Fibroblast of skin of left quadriceps (primary cell): ENCODE results near the gene UIMC1.
"Not testable (repeated sequence)": the region's sequence is repeated elsewhere in the genome, so short reads cannot be mapped to it uniquely, and the experiment has no call there.

Source experiments
- DNase-seq, 2 experiments: peaks; one replicate each; pipeline ENCODE4 v3.0.0-alpha.2; 2013; ENCODE audit warnings: low read depth in 2 of 2

UIMC1 gene

DNA sequence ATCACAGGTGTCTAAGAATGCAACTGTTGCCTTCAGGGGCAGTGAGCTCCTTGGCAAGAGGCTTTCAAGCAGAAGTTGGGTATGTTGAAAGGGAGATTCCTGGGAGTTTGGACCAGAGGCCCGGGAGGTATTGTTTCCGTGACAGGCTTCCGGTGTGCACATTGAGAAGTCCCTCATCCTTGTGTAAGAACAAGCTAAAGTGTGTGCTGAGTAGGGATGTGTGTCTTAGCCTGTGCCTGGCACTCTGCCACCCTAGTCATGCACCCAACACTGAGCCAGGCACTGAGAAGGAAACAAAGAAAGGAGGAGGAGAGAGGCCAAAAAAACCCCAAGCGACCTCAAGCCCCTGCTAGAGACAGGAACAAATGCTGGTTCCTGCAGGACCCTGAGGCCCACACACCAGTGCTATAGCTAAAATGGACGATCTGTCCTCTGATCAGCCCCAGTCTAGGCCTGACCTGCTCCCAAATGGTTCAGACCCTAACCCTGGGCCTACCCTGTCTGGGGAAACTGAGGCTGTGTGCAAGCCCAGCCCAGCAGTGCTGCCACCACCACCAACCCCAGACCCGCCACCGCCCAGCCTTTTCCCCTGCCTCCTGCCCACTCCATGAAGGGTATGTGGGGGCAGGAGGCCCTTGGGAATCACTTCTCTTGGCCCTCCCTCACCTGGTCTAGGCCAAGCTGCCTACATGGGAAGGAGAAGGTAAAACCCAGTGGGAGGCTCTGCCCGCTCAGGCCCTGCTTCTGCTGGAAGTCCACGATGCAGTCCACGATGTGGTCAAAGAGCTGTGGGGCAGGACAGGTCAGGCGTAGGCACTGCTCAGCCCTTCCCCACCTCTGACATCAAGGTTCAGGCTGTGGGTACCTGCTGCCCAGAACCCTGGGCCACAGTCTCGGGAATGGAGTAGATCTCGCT is 120.0 kb downstream of the UIMC1 start:
- no peak for DNase-seq

DNA sequence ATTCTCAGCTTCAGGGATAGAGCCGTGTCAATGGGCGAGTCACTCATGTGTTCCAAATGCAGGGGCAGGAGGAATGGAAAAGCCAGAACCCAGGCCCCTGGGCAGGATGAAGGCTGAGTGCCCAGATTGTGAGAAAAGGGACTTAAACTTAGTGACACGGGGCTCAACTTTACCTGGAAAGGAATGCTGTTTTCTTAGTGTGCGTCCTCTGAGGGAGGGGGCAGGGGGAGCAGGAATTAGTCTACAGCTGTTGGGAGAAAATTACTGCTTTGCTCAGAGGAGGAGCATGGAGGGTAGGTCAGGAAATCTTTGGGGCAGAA is 122.0 kb downstream of the UIMC1 start:
- DNase-seq = no peak

DNA sequence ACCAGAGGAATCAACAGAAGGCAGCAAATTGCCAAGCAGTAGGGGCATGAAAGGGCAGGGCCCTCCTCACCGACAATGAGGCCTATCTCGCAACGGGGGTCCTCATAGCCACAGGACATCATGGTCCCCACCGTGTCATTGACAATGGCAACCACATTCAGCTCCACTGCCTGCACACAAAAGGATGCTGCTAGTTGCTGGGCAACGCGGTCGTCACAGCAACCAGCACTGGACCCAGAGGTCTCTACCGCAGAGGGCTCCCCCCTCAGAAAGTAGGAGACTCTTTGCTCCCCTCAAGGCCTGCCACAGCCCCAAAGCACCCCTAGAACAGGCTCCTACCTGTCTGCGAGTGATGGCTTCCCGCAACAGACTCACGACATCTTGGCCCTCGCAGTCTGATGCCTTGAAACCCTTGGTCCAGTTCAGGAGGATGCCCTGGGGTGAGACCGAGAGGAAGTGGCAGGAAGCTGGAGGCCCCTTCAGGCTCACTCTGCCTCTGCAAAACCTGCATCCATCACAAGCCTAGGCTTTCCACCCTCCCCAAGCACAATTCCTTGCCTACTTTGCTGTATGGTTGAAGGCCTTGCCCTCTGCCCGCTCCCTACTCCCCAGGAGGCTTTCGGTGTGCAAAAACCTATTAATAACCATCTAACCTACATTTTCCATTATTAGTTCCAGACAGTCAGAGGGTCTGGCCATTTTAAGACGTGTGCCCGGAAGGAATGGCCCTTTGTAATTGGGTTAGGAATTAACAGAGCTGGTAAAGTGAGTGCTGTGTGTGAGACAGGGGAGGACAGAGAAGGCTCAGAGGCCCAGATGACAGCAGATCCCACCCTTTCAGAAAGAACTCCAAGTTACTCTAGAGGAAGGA is 122.6 kb downstream of the UIMC1 start:
- DNase-seq = no peak

DNA sequence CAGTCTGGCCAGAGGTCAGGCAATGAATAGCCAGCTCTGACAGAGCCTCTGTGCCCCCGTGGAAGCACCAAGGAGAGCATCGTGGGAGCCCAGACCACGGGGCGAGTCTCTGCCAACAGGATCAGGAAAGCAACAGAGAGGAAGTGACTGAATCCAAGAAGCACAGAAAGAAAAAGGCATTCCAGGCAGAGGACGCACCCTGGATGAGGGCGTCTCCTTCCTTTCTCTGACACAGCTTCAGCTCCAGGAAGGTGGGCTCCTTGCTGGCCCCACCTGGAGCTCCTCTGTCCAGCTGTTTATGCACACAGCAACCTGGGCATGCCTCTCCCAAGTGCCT is 124.0 kb downstream of the UIMC1 start:
- DNase-seq = no peak

DNA sequence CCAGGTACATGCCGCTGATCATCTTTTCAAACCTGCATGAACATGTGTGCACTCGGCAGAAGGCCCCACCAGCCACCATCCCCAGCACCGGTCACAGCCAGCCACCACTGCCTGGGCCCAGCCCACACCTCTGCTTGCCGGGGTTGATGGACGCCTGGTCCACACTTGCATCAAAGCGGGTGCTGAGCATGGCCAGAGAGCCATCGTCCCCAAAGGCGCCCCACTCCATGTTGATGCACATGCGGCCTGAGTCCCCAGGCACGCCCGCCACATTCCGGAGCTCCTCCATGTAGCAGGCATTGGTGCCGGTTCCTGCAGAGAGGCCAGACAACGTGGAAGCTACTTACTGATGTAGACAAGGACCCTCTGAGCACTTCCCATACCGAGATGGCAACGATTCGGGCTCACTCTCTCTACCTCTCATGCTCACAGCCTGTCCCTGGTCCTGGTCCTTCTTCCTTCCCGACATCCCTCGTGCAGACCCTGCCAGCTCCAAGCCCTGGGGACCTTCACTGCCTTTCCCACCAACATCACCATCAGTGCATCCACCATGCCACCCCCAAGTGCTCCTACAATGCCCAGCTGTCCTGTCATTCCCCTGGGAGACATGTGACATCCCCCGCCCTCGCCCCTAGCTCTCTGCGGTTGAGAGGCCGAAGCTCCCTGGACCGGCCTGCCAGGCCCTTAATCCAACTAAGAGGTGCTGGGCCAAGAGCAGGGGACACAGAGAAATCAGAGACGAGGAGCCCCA is 124.6 kb downstream of the UIMC1 start:
- DNase-seq = no peak

DNA sequence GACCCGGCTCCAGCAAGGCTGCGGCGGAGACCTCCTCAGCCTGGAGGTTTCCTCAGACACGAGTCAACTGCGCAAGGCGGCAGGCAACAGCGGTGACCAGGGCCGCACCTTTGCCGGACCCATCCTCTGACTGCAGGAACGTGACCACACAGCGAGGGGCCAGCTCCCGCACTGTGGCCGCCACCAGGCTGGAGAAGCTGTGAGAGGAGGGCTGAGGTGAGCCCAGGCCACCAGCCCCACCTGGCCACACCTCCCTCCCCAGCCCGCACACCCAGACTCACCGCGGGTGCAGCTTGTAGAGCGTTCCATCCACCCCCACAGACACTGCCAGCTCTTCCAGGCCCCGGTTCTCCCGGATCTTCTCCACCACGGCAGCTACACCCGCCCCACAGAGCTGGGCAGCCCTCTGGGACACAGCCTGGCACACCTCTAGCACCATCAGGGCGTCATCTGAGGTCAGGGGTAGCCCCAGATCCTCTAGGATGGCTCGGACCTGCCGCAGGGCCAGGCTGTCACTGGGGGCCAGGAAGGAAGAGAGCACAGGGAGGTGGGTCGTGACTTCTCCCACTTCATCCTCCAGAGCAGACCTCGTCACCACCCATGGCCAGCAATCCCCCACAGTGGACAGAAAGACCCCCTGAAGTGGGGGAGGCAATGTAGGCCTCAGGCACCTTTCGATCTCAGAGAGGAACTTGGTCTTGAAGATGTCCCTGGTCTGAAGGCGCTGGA is 125.4 kb downstream of the UIMC1 start:
- no peak for DNase-seq

DNA sequence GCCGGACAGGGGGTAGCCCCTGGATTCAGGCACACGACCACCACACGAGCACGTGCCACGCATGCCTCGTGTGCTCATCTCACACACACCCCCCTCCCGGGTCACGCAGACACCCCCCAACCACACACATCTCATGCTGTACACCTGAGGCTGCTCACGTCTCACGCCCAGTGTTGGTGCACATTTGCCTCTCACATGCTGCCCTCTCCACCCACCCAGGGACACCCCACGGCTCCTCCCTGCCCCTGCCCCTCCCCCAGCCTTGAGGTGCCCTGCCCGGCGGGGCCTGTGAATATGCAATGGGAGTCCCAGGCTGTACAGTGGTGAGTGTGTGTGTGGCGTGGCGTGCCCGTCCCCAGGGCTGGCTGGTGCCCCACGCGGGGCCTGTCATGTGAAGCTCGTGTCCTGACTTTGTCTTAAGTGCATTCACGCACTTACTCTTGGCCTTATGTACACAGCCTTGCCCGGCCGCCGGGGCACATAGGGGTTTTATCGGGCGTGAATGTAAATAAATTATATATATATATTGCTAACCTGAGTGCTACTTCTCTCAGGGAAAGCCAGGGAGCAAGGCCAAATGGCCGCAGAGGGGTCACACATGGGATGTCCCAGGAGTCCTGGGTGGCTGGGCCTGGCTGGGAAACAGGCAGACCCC is 126.1 kb downstream of the UIMC1 start:
- no peak for DNase-seq

DNA sequence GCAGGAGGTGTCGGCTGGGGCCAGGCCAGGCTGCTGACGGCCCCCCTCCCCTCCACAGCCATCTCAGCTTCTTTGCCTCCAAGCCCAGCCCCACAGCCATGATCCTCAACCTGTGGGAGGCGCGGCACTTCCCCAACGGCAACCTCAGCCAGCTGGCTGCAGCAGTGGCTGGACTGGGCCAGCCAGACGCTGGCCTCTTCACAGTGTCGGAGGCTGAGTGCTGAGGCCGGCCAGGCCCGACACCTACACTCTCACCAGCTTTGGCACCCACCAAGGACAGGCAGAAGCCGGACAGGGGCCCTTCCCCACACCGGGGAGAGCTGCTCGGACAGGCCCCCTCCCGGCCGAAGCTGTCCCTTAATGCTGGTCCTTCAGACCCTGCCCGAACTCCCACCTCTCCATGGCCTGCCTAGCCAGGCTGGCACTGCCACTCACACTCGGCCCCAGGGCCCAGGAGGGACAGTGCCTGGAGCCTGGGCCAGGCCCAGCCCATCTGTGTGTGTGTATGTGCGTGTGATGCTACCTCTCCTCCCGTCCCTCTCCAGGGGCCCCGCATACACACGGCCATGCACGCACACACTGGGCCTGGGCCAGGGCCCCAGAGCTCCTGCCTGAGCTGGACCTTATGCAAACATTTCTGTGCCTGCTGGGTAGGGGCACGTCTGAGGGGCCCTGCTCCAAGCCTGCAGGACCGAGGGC is 126.8 kb downstream of the UIMC1 start:
- no peak for DNase-seq

DNA sequence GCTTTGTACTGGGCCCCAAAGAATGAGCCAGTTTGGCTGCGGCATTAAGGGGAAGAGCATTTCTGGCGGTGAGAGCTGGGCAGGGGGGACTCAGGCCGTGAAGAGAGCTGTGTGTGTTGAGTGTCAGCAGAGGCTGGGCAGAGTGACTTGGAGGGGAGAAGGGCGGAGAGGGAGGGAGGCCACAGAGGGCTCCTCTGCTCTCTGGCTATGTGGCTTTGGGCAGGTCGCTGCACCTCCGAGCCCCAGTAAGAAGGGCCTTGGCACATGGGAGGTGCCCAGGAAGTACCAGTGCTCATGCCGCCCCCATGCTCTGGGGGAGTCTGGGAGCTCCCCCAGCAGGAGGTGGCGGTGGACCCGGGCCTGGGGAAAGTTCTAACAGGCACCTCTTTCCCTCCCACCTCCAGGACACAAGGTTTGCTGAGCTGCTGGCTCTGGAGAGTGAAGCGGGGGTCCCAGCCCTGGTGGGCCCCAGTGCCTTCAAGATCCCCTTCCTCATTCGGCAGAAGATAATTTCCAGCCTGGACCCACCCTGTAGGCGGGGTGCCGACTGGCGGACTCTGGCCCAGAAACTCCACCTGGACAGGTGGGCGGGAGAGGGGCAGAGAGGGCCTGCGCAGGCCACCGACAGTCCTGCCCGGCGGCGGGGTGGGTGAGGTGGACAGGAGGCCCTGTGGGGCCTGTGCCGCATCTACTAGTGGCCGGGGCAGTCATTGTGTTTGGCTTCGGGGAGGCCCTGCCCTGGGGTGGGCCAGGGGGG is 127.5 kb downstream of the UIMC1 start:
- DNase-seq = no peak

DNA sequence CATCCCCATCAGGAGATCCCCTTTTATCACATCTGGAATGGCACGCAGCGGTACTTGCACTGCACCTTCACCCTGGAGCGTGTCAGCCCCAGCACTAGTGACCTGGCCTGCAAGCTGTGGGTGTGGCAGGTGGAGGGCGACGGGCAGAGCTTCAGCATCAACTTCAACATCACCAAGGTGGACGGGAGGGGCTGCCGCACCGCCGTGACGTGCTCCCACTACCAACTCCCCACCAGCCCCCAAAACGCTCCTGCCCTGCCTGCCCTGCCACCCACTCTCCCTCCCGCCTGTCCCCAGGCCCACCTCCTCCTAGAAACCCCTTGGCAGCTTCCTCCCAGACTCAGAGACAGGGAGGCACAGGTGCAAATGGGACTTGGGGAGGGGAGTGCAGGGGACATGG is 128.1 kb downstream of the UIMC1 start:
- DNase-seq = no peak

DNA sequence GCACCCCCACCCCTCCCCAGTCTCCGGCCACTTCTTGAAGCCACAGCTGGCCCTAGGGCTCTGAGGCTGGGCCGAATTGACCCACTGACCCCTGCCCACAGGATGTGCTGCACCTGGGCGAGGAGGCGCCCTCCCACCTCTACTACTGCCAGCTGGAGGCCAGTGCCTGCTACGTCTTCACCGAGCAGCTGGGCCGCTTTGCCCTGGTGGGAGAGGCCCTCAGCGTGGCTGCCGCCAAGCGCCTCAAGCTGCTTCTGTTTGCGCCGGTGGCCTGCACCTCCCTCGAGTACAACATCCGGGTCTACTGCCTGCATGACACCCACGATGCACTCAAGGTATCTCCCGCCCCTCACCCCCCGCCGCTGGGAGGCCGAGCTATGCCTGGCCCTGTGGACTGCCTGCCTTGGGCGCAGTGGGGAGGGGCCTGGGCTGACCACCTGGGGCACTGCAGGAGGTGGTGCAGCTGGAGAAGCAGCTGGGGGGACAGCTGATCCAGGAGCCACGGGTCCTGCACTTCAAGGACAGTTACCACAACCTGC is 128.7 kb downstream of the UIMC1 start:
- DNase-seq = no peak

DNA sequence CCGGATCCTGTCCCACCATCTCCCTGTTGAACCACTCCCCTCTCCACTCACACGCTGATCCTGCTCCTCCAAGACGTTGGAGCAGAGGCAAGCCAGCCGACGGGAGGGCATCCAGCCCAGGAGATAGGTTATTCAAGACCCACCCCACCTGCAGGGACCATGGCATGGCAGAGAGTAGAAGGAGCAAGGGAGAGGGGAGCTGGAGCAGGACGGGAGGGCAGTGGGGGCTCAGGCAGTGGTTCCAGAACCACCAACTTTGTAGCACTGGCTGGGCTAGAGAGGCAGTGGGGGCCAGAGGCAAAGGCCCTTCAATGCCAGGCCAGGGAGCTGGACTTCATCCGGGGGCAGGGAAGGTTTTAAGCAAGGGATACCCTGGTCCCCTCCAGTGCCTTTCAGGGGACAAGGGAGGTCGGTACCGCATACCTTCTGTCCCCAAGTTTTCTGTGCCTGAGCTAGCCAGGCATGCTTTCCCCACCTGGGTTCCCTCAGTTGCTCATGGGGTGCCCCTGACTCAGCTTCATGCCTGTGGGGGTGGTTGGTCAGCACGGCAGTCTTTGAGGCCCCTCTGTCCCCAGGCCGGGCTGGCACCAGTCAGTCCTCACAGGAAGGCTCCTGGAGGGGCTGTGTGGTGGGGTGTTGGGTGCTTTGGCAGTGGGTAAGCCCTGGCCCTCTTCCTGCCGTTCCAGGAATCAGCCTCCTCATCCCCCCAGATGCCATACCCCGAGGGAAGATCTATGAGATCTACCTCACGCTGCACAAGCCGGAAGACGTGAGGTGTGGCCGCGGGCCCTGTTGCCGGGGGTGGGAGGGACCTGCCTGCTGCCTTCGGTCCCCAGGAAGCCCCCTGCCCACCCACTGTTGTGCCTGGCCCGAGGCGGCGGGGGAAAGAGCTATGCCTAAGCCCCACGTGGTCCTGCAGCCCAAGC is 129.8 kb downstream of the UIMC1 start:
- DNase-seq = no peak

DNA sequence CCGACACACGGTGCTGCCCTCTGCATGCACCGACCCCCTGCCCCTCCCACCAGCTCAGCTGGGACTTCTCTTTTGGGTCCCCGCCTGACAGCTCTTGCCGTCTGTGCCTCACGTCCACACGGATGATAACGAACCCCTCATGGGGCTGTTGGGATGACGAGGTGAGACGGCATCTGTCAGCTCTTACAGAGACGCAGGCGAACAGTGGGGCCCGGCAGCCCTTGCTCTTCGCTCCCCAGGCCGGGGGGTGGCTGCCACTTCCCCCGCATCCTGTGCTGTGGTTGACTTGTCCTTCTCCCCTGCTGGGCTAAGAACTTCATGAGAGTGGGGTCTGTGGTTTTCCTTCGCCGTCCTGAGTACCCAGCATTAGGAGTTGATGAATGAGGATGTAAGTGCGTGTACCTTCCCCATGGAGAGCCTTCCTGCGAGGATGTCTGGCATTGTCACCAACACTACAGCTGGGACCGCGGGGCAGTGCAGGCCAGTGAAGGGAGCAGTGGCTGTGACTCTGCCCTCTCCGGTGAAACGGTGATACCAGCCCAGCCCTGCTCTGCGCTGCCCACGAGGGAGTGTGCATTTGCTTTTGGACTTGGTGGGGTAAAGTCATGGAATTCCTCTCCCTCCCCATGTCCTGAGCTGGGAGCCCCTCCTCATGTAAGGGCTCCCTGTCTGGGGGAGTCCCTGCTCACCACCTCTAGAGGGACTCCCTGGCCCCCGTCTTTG is 130.6 kb downstream of the UIMC1 start:
- no peak for DNase-seq

DNA sequence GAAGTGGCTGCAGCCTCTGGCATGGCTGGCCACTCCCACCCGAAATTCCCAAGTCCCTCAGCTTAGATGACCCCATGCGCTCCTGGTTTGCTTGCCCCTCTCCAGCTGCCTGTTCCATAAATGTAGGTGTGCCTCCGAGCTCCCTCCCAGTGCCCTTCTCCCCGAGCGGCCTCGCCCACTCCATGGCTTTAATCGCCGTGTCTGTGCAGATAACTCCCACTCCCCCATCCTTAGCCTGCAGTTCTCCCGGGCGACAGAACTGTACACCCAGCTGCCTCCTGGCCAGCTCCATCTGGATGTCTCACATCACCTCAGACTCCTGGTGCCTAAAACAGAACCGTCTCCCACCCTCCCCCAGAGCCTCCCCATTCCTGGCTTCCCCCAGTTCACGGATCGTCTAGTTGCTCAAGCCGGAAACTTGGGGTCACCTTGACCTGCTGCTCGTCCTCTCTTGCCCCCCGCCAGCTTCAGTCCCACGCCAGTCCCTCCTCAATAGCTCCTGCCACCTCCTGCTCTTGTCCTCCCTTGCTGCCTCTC is 131.5 kb downstream of the UIMC1 start:
- DNase-seq = no peak

DNA sequence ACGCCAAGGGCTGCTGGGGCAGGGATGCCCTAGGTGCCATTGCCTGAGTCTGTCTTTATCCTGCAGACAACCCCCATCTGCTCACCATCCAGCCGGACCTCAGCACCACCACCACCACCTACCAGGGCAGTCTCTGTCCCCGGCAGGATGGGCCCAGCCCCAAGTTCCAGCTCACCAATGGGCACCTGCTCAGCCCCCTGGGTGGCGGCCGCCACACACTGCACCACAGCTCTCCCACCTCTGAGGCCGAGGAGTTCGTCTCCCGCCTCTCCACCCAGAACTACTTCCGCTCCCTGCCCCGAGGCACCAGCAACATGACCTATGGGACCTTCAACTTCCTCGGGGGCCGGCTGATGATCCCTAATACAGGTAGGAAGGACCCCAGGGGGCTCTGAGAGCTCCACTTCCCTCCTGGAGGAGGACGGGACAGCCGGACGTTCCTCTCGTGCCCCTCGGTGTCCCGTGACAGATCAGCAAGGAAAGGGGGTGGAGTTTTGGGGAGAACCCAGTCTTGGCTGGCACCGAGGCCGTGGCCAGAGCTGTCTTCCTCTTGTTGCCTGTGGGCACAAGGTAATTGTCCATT is 132.3 kb downstream of the UIMC1 start:
- no peak for DNase-seq

DNA sequence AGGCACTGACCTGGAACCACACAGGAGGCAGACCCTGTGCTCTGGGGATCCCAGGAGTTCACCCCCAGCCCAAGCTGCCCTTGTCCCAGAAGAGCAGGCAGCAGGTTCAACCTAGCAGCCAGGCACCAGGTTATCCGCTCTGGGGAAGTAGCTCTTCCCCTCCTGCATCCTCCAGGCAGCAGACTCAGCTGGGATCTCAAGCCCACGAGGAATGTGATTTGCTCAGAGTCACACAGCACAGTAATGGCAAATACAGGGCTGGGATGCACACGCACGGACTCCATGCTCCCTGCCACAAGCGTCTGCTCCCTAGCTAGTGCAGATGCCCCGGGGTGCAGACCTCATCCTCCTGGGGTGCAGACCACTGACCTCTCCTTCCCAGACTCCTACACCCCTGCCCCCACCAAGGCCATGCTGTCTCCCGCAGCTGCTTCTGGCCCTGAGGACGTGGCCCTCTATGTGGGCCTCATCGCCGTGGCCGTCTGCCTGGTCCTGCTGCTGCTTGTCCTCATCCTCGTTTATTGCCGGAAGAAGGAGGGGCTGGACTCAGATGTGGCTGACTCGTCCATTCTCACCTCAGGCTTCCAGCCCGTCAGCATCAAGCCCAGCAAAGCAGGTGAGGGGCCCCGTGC is 132.9 kb downstream of the UIMC1 start:
- no peak for DNase-seq

DNA sequence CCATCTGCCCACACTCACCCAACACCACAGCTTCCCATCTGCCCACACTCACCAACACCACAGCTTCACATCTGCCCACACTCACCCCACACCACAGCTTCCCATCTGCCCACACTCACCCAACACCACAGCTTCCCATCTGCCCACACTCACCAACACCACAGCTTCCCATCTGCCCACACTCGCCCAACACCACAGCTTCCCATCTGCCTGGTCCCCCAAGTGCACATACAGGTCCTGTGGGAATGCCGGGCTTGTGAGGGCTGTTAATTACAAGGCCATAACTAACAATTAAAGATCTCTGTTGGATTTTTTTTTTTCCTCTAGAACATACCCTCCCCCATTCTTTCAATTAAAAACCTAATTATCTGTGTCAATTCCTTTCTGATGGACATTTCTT is 133.6 kb downstream of the UIMC1 start:
- DNase-seq = not testable (repeated sequence)
